Kidney epithelial cell (primary cell): ENCODE data around the gene TFAP2C. TPM values are rescaled to one million over a fixed set of nuclear protein-coding genes. Genes with fewer than 3 reads are reported as not detected.

ENCODE experiments used
- DNase-seq: peaks from one replicate; pipeline ENCODE4 v3.0.0-alpha.2; 2010; ENCODE audit warnings: low read depth
- H3K27me3 ChIP-seq: 2 replicates; pipeline ENCODE4 v1.6.0; 2011; ENCODE audit warnings: low read length; ENCODE audit not compliant: control insufficient read depth, insufficient read depth
- H3K36me3 ChIP-seq: 2 replicates; pipeline ENCODE4 v1.5.1; 2011; ENCODE audit warnings: low read length; ENCODE audit not compliant: control insufficient read depth, insufficient read depth
- H3K4me3 ChIP-seq: 2 replicates; pipeline ENCODE4 v1.5.1; 2011; ENCODE audit warnings: low read depth, mild to moderate bottlenecking, control low read depth, low read length
- total RNA-seq: library from RNA; depleted of rRNA; stranded (reverse); fragments of >200 nt; gene quantifications from 2 replicates; pipeline ENCODE4 v1.2.3, GENCODE V29; 2015
- TF ChIP-seq, protein P1 (sequence below): IDR thresholded peaks from 2 replicates; pipeline ENCODE4 v1.5.1; 2011; ENCODE audit warnings: mild to moderate bottlenecking, moderate library complexity, low read length, control low read depth, inconsistent platforms; ENCODE audit not compliant: insufficient read depth, poor library complexity, severe bottlenecking

TFAP2C gene
- total RNA-seq, 1 donor from 2014 or later, result 0.17 TPM

DNA sequence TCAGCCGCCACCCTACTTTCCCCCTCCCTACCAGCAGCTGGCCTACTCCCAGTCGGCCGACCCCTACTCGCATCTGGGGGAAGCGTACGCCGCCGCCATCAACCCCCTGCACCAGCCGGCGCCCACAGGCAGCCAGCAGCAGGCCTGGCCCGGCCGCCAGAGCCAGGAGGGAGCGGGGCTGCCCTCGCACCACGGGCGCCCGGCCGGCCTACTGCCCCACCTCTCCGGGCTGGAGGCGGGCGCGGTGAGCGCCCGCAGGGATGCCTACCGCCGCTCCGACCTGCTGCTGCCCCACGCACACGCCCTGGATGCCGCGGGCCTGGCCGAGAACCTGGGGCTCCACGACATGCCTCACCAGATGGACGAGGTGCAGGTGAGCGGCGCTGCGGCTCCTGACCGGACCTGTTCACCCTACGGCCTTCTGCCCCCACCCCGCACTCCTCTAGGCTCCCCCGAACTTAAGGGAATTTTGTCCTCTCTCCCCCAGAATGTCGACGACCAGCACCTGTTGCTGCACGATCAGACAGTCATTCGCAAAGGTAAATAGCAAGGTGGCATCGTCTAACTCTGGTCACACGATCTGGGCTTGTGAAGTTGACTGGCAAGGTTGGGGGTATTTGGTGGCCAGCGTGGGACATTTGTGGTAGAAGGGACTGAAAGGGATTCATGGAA is 2.3 kb downstream of the TFAP2C start:
- H3K4me3 ChIP-seq, result no peak overlapping the region
- H3K36me3 ChIP-seq, result no peaks in the 10 kb centered on the region
- H3K27me3 ChIP-seq, result peaks cover 64% of the 10 kb centered on the region
- DNase-seq, result no peak
- TF ChIP-seq, protein P1, sequence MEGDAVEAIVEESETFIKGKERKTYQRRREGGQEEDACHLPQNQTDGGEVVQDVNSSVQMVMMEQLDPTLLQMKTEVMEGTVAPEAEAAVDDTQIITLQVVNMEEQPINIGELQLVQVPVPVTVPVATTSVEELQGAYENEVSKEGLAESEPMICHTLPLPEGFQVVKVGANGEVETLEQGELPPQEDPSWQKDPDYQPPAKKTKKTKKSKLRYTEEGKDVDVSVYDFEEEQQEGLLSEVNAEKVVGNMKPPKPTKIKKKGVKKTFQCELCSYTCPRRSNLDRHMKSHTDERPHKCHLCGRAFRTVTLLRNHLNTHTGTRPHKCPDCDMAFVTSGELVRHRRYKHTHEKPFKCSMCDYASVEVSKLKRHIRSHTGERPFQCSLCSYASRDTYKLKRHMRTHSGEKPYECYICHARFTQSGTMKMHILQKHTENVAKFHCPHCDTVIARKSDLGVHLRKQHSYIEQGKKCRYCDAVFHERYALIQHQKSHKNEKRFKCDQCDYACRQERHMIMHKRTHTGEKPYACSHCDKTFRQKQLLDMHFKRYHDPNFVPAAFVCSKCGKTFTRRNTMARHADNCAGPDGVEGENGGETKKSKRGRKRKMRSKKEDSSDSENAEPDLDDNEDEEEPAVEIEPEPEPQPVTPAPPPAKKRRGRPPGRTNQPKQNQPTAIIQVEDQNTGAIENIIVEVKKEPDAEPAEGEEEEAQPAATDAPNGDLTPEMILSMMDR, result no peak

DNA sequence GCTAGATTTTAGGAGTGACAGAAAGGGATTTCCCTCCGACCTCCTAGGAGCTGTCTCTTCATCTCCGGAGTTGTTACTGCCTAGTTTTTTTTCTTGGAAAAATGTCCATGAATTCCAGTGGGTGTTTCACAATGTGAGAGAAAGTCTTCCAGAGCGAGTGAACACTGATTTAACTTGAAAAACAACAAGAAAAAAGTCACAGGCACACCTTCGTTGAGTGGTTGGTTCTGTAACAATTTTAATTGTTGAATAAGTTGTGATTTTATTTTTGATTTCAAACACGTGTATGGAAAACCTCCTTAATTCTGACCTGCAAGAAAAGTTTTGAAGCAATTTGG is 2.9 kb downstream of the TFAP2C start:
- no peaks in the 10 kb centered on the region for H3K36me3 ChIP-seq
- H3K27me3 ChIP-seq, result peaks cover 59% of the 10 kb centered on the region
- no peak overlapping the region for H3K4me3 ChIP-seq
- no peak for DNase-seq
- TF ChIP-seq, protein P1, result no peak

DNA sequence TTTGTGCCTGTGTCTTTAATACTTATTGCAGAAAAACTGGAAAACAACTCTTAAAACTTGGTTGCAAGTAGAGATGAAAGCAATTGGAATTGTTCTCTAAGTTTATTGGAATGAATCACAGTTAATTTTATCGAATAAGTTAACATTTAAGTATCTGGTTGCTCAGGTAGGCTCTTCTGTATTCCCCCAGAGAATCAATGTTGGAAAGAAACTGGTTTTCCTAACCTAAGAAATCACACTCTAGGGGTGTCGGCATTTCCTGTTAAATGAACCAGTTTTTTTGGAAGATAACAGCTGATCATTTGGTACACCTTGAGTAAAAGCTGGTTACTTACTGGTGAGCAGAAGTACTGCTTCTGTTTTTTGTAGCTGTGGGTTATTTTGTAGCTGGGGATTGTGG is 5.2 kb downstream of the TFAP2C start:
- H3K36me3 ChIP-seq, result no peaks in the 10 kb centered on the region
- TF ChIP-seq, protein P1, result no peak
- no peak overlapping the region for H3K4me3 ChIP-seq
- DNase-seq, result no peak
- peaks cover 38% of the 10 kb centered on the region for H3K27me3 ChIP-seq

DNA sequence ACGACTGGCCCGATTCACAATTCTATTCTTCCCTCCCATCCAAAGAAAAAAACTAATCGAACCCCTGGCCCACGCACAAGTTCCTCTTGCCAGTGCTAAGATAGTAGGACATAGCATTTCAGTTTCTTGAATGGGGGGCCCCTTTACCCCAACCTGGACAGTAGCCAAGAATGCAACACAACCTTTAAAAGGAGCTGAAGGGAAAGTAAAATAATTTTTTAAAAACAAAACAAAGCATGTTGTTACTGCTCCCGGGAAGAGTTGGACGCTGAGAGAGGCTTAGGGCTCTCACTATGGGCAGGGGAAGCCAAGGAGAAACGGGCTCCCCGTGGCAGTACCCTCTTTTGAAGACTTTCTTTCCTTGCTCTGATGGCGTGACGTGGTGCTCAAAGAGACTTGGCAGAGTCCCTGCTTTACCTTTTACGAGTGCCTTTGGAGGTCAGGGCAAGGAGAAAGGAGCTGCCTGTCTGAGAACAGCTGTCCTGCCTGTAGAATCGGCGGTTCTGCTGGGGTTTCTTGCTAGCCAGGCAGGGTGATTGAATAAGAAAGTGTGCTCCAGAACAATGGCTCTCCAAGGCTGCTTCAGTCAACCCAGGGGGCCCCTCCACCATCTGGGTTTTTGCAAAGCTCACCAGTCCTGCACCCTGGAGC is 5.8 kb downstream of the TFAP2C start:
- H3K27me3 ChIP-seq, result peaks cover 32% of the 10 kb centered on the region
- no peaks in the 10 kb centered on the region for H3K36me3 ChIP-seq
- TF ChIP-seq, protein P1, result no peak
- DNase-seq, result no peak
- no peak overlapping the region for H3K4me3 ChIP-seq

DNA sequence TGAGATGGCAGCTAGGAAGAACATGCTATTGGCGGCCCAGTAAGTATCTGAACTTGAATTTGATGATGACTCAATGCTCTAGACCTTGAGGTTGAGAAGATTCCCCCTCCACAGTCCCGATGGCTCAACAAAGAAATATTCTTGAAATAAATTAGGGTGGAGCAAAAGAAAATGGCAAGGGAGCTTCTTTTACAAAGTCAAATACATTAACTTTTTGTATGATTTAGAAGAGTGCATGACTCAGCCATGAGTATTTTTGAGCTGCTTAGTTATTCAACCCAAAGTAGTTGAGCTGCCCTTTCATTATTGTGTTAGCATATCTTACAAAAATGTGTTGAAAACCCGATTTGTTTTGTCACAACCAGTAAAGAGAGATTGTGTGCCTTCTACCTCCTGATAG is 7.6 kb downstream of the TFAP2C start:
- Histone ChIP-seq H3K36me3 (no peaks in the 10 kb centered on the region), H3K27me3 (peaks cover 13% of the 10 kb centered on the region), H3K4me3 (no peak overlapping the region)
- TF ChIP-seq, protein P1, result no peak
- DNase-seq, result no peak

DNA sequence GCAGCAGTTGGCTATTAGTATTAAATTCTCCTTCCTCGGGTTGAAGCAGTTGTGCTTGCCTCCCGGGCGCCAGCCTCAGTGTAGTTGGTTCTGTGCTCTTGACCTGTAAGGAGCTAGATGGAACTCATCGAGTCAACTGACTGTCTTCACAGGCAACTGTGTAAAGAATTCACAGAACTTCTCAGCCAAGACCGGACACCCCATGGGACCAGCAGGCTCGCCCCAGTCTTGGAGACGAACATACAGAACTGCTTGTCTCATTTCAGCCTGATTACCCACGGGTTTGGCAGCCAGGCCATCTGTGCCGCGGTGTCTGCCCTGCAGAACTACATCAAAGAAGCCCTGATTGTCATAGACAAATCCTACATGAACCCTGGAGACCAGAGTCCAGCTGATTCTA is 8.5 kb downstream of the TFAP2C start:
- Histone ChIP-seq H3K27me3 (peaks cover 10% of the 10 kb centered on the region), H3K4me3 (no peak overlapping the region), H3K36me3 (no peaks in the 10 kb centered on the region)
- no peak for DNase-seq
- TF ChIP-seq, protein P1, result no peak
